Lower lobe of right lung (tissue), 2 donors: ENCODE data around the gene TMEM176B. TPM values are rescaled to one million over a fixed set of nuclear protein-coding genes. Genes with fewer than 3 reads are reported as not detected.
A peak's percentile ranks its signal among the peaks of the same experiment; 100 is the strongest.
"Not testable (repeated sequence)": the region's sequence is repeated elsewhere in the genome, so short reads cannot be mapped to it uniquely, and the experiment has no call there.

Experiments
- ATAC-seq, 2 donors: fragments of 200-7000 bp; cut with Tn5 transposase; one replicate each; pipeline ENCODE4 v1.9.1; 2020 to 2022; ENCODE audit warnings: mild to moderate bottlenecking in 2 of 2, moderate library complexity in 2 of 2
- DNase-seq: peaks from one replicate; pipeline ENCODE4 v3.0.0-alpha.2; 2020
- H3K27ac ChIP-seq: fragments of 200-600 bp; one replicate; pipeline ENCODE4 v1.8.0; 2022
- H3K27me3 ChIP-seq: fragments of 200-600 bp; one replicate; pipeline ENCODE4 v1.8.0; 2022; ENCODE audit warnings: low read depth
- H3K36me3 ChIP-seq: fragments of 200-600 bp; one replicate; pipeline ENCODE4 v1.8.0; 2022; ENCODE audit warnings: mild to moderate bottlenecking
- H3K4me1 ChIP-seq: fragments of 200-600 bp; one replicate; pipeline ENCODE4 v1.8.0; 2022
- H3K4me3 ChIP-seq: fragments of 200-600 bp; one replicate; pipeline ENCODE4 v1.8.0; 2022; ENCODE audit warnings: mild to moderate bottlenecking
- H3K9me3 ChIP-seq: fragments of 200-600 bp; one replicate; pipeline ENCODE4 v1.8.0; 2022
- CTCF ChIP-seq: fragments of 200-600 bp; IDR thresholded peaks from one replicate; pipeline ENCODE4 v1.8.0; 2022; ENCODE audit warnings: antibody characterized with exemption, mild to moderate bottlenecking
- intact Hi-C: fragments of 100-400 bp; cut with DNase I; formaldehyde crosslinking; loops from one replicate; pipeline ENCODE4 v1.11.0; 2022
- total RNA-seq: library from RNA; stranded (reverse); fragmentation: NEBNext Ultra II Directional; extraction: Animal tissue kit (Norgen Biotek cat#: 25700); gene quantifications from one replicate; pipeline ENCODE4 v1.2.1, GENCODE V29; 2021
- donor health status: DM: no; HTN: yes; CAD: no; lungs with severe emphysema.

The TMEM176B gene
- total RNA-seq, 1 donor from 2014 or later: 69.4 TPM

DNA sequence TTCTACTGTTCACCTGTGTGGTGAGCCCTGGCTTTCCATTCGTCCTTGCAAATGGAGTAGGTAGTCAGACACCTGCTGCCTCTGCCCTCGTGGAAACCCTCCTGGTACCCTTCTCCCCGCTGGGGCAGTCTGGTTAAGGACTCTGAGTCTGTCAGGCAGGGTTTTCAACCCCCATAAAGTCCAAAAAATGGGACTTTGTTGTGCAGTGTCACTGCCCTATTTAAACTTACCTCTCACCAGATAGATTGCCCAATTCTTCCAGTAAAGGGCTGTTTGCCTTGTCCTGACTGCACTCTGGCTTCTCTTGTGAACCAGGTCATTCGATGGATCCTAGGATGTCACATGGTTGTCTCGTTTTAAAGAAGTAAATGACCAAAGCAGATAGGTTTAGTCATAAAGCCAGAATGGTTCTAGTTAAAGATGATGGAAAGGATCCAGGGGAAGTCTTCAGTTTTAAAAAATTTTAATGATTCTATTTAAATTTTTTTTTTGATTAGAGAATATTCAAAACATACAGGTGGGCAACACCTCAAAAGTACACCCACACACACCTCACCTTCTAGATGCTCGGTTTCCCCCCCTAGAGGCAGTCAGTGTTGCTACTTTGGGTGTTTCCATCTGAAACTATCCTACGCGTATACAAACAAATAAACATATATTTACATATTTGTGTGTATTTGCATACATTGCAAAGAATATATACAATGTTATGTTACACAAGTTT lies 22.0 kb downstream of the TMEM176B start:
- TF ChIP-seq CTCF: no peak
- Histone ChIP-seq H3K36me3 (no peaks in the 10 kb centered on the region), H3K4me1 (peaks cover 19% of the 10 kb centered on the region), H3K27me3 (no peaks in the 10 kb centered on the region), H3K27ac (no peak overlapping the region), H3K4me3 (no peak overlapping the region), H3K9me3 (no peaks in the 10 kb centered on the region)
- ATAC-seq: no peak
- intact Hi-C loops: no loop called here
- DNase-seq: no peak

- intact Hi-C loops, H3K27ac ChIP-seq, DNase-seq, H3K9me3 ChIP-seq, H3K27me3 ChIP-seq, ATAC-seq, H3K4me1 ChIP-seq, H3K4me3 ChIP-seq, H3K36me3 ChIP-seq: not testable (repeated sequence)
Measured at GRCh38 chr7:150774131-150774530, 26.0 kb downstream of the TMEM176B start.

DNA sequence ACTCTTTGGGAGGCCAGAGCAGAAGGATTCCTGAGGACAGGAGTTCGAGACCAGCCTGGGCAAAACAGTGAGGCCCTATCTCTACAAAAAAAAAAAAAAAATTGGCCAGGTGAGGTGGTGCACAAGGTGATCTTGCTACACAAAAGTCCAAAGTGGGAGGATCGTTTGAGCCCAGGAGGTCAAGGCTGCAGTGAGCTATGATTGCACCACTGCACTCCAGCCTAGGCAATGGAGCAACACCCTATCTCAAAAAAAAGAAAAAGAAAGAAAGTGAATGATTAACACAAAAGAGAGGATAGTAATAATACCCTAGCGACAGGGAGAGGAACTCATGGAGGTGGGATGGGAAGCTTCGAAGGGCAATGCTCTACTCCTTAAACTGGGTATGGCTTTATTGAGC lies 30.4 kb downstream of the TMEM176B start:
- no peak for ATAC-seq
- TF ChIP-seq CTCF: no peak

DNA sequence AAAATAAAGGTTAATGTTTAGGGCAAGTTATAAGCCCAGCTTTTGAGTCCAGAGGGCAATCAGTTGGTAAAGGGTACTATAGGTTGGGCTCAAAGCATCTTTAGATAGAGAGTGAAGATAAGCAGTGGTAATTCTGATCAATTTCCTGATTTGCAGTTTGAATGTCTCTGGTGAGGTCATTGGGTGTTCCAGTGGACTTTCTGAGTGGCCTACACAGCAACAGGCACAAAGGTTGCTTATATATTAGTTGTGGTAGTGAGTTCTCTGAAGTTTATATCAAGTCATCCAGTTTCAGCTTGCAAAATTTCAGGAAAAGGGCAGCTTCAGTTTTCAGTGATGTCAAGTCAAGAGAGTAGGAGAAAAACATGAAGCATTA lies 33.8 kb downstream of the TMEM176B start:
- no peak overlapping the region for H3K27ac ChIP-seq
- no peaks in the 10 kb centered on the region for H3K9me3 ChIP-seq
- no peak overlapping the region for H3K4me3 ChIP-seq
- ATAC-seq (no peak), DNase-seq (no peak)
- H3K36me3 ChIP-seq: no peaks in the 10 kb centered on the region
- intact Hi-C loops: no loop called here
- TF ChIP-seq CTCF: no peak
- H3K4me1 ChIP-seq: no peaks in the 10 kb centered on the region
- H3K27me3 ChIP-seq: no peaks in the 10 kb centered on the region

More for the DNA sequence above, 30.4 kb downstream of the TMEM176B start:
- no peaks in the 10 kb centered on the region for H3K9me3 ChIP-seq
- no peak overlapping the region for H3K4me3 ChIP-seq
- no peaks in the 10 kb centered on the region for H3K27me3 ChIP-seq
- no peaks in the 10 kb centered on the region for H3K4me1 ChIP-seq
- H3K27ac ChIP-seq: no peak overlapping the region
- H3K36me3 ChIP-seq: no peaks in the 10 kb centered on the region
- intact Hi-C loops: no loop called here
- DNase-seq: no peak

DNA sequence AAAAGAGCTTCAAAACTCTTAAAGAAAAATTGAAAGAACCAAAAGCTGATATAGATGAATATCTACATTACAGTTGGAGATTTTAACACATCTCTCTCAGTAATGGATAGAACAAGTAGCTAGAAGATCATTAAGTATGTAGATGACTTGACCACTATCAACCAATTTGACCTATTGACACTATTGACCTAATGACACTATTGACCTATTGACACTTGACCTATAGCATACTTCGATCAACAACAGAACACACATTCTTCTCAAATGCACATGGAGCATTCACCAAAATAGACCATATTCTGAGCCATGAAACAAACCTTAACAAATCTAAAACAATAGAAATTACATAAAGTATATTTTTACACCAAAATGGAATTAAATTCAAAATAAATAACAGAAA lies 40.7 kb downstream of the TMEM176B start:
- Histone ChIP-seq H3K9me3 (no peaks in the 10 kb centered on the region), H3K4me3 (no peak overlapping the region), H3K36me3 (no peaks in the 10 kb centered on the region), H3K27me3 (no peaks in the 10 kb centered on the region), H3K4me1 (peaks cover 12% of the 10 kb centered on the region), H3K27ac (no peak overlapping the region)
- no peak for TF ChIP-seq CTCF
- ATAC-seq: no peak
- DNase-seq: no peak
- intact Hi-C loops: no loop called here

DNA sequence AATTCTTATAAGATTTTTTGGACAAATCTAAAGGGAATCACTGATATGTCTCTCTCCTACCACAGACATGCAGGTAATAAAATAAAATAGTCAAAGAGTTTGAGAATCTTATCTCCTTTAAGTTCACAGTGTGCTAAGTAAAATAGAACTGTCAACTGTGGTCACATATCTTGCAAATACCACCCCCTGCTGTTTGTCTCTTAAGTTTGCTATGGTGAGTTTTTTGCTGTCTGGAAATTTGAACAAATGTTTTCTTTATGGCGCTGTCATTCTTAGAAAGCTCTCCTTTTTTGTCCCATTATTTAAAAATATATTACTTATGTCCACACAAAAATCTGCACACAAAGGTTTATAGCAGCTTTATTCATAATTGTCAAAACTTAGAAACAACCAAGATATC lies 43.3 kb downstream of the TMEM176B start:
- intact Hi-C loops: no loop called here
- ATAC-seq (peak in 1 of 2 donors; percentile 51), DNase-seq (no peak)
- Histone ChIP-seq H3K27me3 (no peaks in the 10 kb centered on the region), H3K36me3 (no peaks in the 10 kb centered on the region), H3K9me3 (no peaks in the 10 kb centered on the region), H3K27ac (no peak overlapping the region), H3K4me1 (peaks cover 25% of the 10 kb centered on the region), H3K4me3 (no peak overlapping the region)
- peak; percentile 46 for TF ChIP-seq CTCF
